Dendritic cell treated with granulocyte-macrophage colony-stimulating factor and Interleukin-4, amounts not matched to agents 40 ng/mL and 50 ng/mL, for 4 days (primary cell): ENCODE data around the gene RAB23.

Source experiments
- H3K27ac Mint-ChIP-seq: one replicate; pipeline ENCODE4 v1.8.0; 2022; ENCODE audit warnings: mild to moderate bottlenecking, mixed read lengths
- H3K27me3 Mint-ChIP-seq: one replicate; pipeline ENCODE4 v1.8.0; 2022; ENCODE audit warnings: mild to moderate bottlenecking, mixed read lengths
- H3K36me3 Mint-ChIP-seq: one replicate; pipeline ENCODE4 v1.8.0; 2022; ENCODE audit warnings: low read depth, mixed read lengths
- H3K4me1 Mint-ChIP-seq: one replicate; pipeline ENCODE4 v1.8.0; 2022; ENCODE audit warnings: low read depth, mixed read lengths
- H3K4me3 Mint-ChIP-seq: one replicate; pipeline ENCODE4 v1.8.0; 2022; ENCODE audit warnings: mild to moderate bottlenecking, moderate library complexity, mixed read lengths
- H3K9me3 Mint-ChIP-seq: one replicate; pipeline ENCODE4 v1.8.0; 2022; ENCODE audit warnings: mixed read lengths
- intact Hi-C: fragments of 100-400 bp; cut with micrococcal nuclease; formaldehyde crosslinking; loops from one replicate; pipeline ENCODE4 v1.15.0; 2022

Gene RAB23

GRCh38 chr6:57182017-57182432 lies 40.1 kb downstream of the RAB23 start:
- Mint-ChIP-seq H3K36me3 (peaks cover 15% of the 10 kb centered on the region), H3K4me3 (no peak overlapping the region), H3K4me1 (no peaks in the 10 kb centered on the region), H3K27me3 (no peaks in the 10 kb centered on the region), H3K27ac (no peak overlapping the region), H3K9me3 (no peaks in the 10 kb centered on the region)
- intact Hi-C loops, result no loop called here

GRCh38 chr6:57180596-57180995 lies 41.5 kb downstream of the RAB23 start:
- intact Hi-C loops, result no loop called here
- no peaks in the 10 kb centered on the region for H3K9me3 Mint-ChIP-seq
- no peaks in the 10 kb centered on the region for H3K27me3 Mint-ChIP-seq
- no peak overlapping the region for H3K4me3 Mint-ChIP-seq
- H3K4me1 Mint-ChIP-seq, result no peaks in the 10 kb centered on the region
- H3K36me3 Mint-ChIP-seq, result peaks cover 15% of the 10 kb centered on the region
- no peak overlapping the region for H3K27ac Mint-ChIP-seq

- H3K36me3 Mint-ChIP-seq, result peaks cover 13% of the 10 kb centered on the region
- no peak overlapping the region for H3K4me3 Mint-ChIP-seq
- intact Hi-C loops, result no loop called here
- H3K9me3 Mint-ChIP-seq, result no peaks in the 10 kb centered on the region
- no peak overlapping the region for H3K27ac Mint-ChIP-seq
- H3K4me1 Mint-ChIP-seq, result peaks cover 6% of the 10 kb centered on the region
- peaks cover 6% of the 10 kb centered on the region for H3K27me3 Mint-ChIP-seq
Observed at GRCh38 chr6:57177545-57178265, 44.4 kb downstream of the RAB23 start.

- intact Hi-C loops, result loop anchor here (5.0 kb wide), 1 partner anchor 48 kb away; the partner anchor contains the start of gene RAB23
- Mint-ChIP-seq H3K36me3 (peaks cover 10% of the 10 kb centered on the region), H3K4me1 (peaks cover 13% of the 10 kb centered on the region), H3K9me3 (no peaks in the 10 kb centered on the region), H3K27me3 (peaks cover 9% of the 10 kb centered on the region), H3K4me3 (no peak overlapping the region), H3K27ac (no peak overlapping the region)
Observed at GRCh38 chr6:57174511-57174907, 47.6 kb downstream of the RAB23 start.

- intact Hi-C loops, result loop anchor here (5.0 kb wide), 1 partner anchor 48 kb away; the partner anchor contains the start of gene RAB23
- peaks cover 9% of the 10 kb centered on the region for H3K27me3 Mint-ChIP-seq
- peaks cover 13% of the 10 kb centered on the region for H3K4me1 Mint-ChIP-seq
- no peak overlapping the region for H3K27ac Mint-ChIP-seq
- no peaks in the 10 kb centered on the region for H3K9me3 Mint-ChIP-seq
- no peak overlapping the region for H3K4me3 Mint-ChIP-seq
- peaks cover 10% of the 10 kb centered on the region for H3K36me3 Mint-ChIP-seq
Observed at GRCh38 chr6:57173886-57174510, 48.1 kb downstream of the RAB23 start.

GRCh38 chr6:57173056-57173885 lies 48.8 kb downstream of the RAB23 start:
- Mint-ChIP-seq H3K4me1 (peaks cover 13% of the 10 kb centered on the region), H3K27ac (peak overlapping the region; percentile 70), H3K27me3 (peaks cover 9% of the 10 kb centered on the region), H3K4me3 (peak overlapping the region; percentile 89), H3K9me3 (no peaks in the 10 kb centered on the region), H3K36me3 (peaks cover 10% of the 10 kb centered on the region)
- intact Hi-C loops, result loop anchor here (5.0 kb wide), 1 partner anchor 49 kb away; the partner anchor contains the start of gene RAB23

GRCh38 chr6:57172136-57173055 lies 49.7 kb downstream of the RAB23 start, which contains the start of gene BAG2:
TSS of gene BAG2 (plus strand) at chr6:57172326. CDS start at chr6:57172698, 372 bp downstream.
- H3K9me3 Mint-ChIP-seq, result no peaks in the 10 kb centered on the region
- peaks cover 13% of the 10 kb centered on the region for H3K4me1 Mint-ChIP-seq
- H3K36me3 Mint-ChIP-seq, result peaks cover 10% of the 10 kb centered on the region
- peak within 1 kb of the TSS; percentile 89 for H3K4me3 Mint-ChIP-seq
- peaks cover 9% of the 10 kb centered on the region for H3K27me3 Mint-ChIP-seq
- intact Hi-C loops, result loop anchor here (5.0 kb wide), 1 partner anchor 50 kb away; the partner anchor contains the start of gene RAB23
- peak within 1 kb of the TSS; percentile 70 for H3K27ac Mint-ChIP-seq

- Mint-ChIP-seq H3K27me3 (no peaks in the 10 kb centered on the region), H3K4me3 (no peak overlapping the region), H3K9me3 (peaks cover 9% of the 10 kb centered on the region), H3K4me1 (no peaks in the 10 kb centered on the region), H3K36me3 (peaks cover 48% of the 10 kb centered on the region), H3K27ac (no peak overlapping the region)
- intact Hi-C loops, result no loop called here
Observed at GRCh38 chr6:57165080-57165479, 57.0 kb downstream of the RAB23 start.

GRCh38 chr6:57163956-57164355 lies 58.2 kb downstream of the RAB23 start:
- Mint-ChIP-seq H3K27ac (no peak overlapping the region), H3K9me3 (peaks cover 9% of the 10 kb centered on the region), H3K36me3 (peaks cover 44% of the 10 kb centered on the region), H3K4me3 (no peak overlapping the region), H3K27me3 (no peaks in the 10 kb centered on the region), H3K4me1 (no peaks in the 10 kb centered on the region)
- intact Hi-C loops, result no loop called here

- Mint-ChIP-seq H3K36me3 (peaks cover 44% of the 10 kb centered on the region), H3K4me3 (no peak overlapping the region), H3K27me3 (no peaks in the 10 kb centered on the region), H3K27ac (no peak overlapping the region), H3K4me1 (no peaks in the 10 kb centered on the region), H3K9me3 (peaks cover 9% of the 10 kb centered on the region)
- intact Hi-C loops, result no loop called here
Observed at GRCh38 chr6:57162516-57162915, 59.6 kb downstream of the RAB23 start.

GRCh38 chr6:57162028-57162427 lies 60.1 kb downstream of the RAB23 start:
- peaks cover 9% of the 10 kb centered on the region for H3K9me3 Mint-ChIP-seq
- intact Hi-C loops, result no loop called here
- H3K27ac Mint-ChIP-seq, result no peak overlapping the region
- no peaks in the 10 kb centered on the region for H3K4me1 Mint-ChIP-seq
- H3K36me3 Mint-ChIP-seq, result peaks cover 44% of the 10 kb centered on the region
- no peak overlapping the region for H3K4me3 Mint-ChIP-seq
- H3K27me3 Mint-ChIP-seq, result no peaks in the 10 kb centered on the region

- Mint-ChIP-seq H3K27me3 (no peaks in the 10 kb centered on the region), H3K4me3 (no peak overlapping the region), H3K36me3 (peaks cover 42% of the 10 kb centered on the region), H3K4me1 (no peaks in the 10 kb centered on the region), H3K9me3 (no peaks in the 10 kb centered on the region), H3K27ac (no peak overlapping the region)
- intact Hi-C loops, result no loop called here
Observed at GRCh38 chr6:57159127-57159526, 63.0 kb downstream of the RAB23 start.

GRCh38 chr6:57158658-57159057 lies 63.4 kb downstream of the RAB23 start:
- intact Hi-C loops, result no loop called here
- Mint-ChIP-seq H3K36me3 (peaks cover 43% of the 10 kb centered on the region), H3K4me1 (no peaks in the 10 kb centered on the region)

More at GRCh38 chr6:57158658-57159057, 63.4 kb downstream of the RAB23 start:
- H3K9me3 Mint-ChIP-seq, result no peaks in the 10 kb centered on the region
- no peak overlapping the region for H3K27ac Mint-ChIP-seq
- no peaks in the 10 kb centered on the region for H3K27me3 Mint-ChIP-seq
- H3K4me3 Mint-ChIP-seq, result no peak overlapping the region
